Ishikawa (cell line): Measurements from ENCODE around the gene STRIP1.

Experiments
- CEBPB ChIP-seq: IDR thresholded peaks from 2 replicates; pipeline ENCODE4 v1.6.1; 2012
- CREB1 ChIP-seq: IDR thresholded peaks from 2 replicates; pipeline ENCODE4 v1.6.1; 2012; ENCODE audit warnings: low read depth
- EGR1 ChIP-seq: IDR thresholded peaks from 2 replicates; pipeline ENCODE4 v1.6.1; 2012
- EP300 ChIP-seq: IDR thresholded peaks from 2 replicates; pipeline ENCODE4 v1.6.1; 2012; ENCODE audit warnings: borderline replicate concordance
- FOXM1 ChIP-seq: IDR thresholded peaks from 2 replicates; pipeline ENCODE4 v1.6.1; 2012; ENCODE audit warnings: low read depth, borderline replicate concordance
- NFIC ChIP-seq: IDR thresholded peaks from 2 replicates; pipeline ENCODE4 v1.6.1; 2012
- RAD21 ChIP-seq: IDR thresholded peaks from 2 replicates; pipeline ENCODE4 v1.6.1; 2012; ENCODE audit warnings: low read depth
- REST ChIP-seq: IDR thresholded peaks from 2 replicates; pipeline ENCODE4 v1.6.1; 2012; ENCODE audit warnings: low read depth, mild to moderate bottlenecking
- TAF1 ChIP-seq: IDR thresholded peaks from 2 replicates; pipeline ENCODE4 v1.6.1; 2012; ENCODE audit warnings: low read depth, mild to moderate bottlenecking
- TCF12 ChIP-seq: IDR thresholded peaks from 2 replicates; pipeline ENCODE4 v1.6.1; 2012; ENCODE audit warnings: low read depth
- TEAD4 ChIP-seq: IDR thresholded peaks from 2 replicates; pipeline ENCODE4 v1.6.1; 2012
- USF1 ChIP-seq: IDR thresholded peaks from 2 replicates; pipeline ENCODE4 v1.6.1; 2012
- YY1 ChIP-seq: IDR thresholded peaks from 2 replicates; pipeline ENCODE4 v1.6.1; 2012; ENCODE audit warnings: low read depth
- ZBTB7A ChIP-seq: IDR thresholded peaks from 2 replicates; pipeline ENCODE4 v1.6.1; 2012; ENCODE audit warnings: low read depth
- TF ChIP-seq, protein P1 (sequence below): IDR thresholded peaks from 2 replicates; pipeline ENCODE4 v1.6.1; 2012

Gene STRIP1

GRCh38 chr1:110005971-110006370 is 28.5 kb upstream of the STRIP1 start:
- TF ChIP-seq CREB1 (no peak), TEAD4 (peak; percentile 32; the same call in 1 of the 2 replicates), RAD21 (no peak)

- TF ChIP-seq CEBPB, result no peak
- no peak for TF ChIP-seq FOXM1
- no peak for TF ChIP-seq NFIC
- TF ChIP-seq, protein P1, sequence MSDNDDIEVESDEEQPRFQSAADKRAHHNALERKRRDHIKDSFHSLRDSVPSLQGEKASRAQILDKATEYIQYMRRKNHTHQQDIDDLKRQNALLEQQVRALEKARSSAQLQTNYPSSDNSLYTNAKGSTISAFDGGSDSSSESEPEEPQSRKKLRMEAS, result no peak
- no peak for TF ChIP-seq REST
- no peak for TF ChIP-seq EGR1
- no peak for TF ChIP-seq RAD21
- no peak for TF ChIP-seq TEAD4
- TF ChIP-seq ZBTB7A, result no peak
- no peak for TF ChIP-seq CREB1
- TF ChIP-seq EP300, result no peak
- no peak for TF ChIP-seq TCF12
Observed at GRCh38 chr1:110006516-110006915, 27.9 kb upstream of the STRIP1 start.

DNA sequence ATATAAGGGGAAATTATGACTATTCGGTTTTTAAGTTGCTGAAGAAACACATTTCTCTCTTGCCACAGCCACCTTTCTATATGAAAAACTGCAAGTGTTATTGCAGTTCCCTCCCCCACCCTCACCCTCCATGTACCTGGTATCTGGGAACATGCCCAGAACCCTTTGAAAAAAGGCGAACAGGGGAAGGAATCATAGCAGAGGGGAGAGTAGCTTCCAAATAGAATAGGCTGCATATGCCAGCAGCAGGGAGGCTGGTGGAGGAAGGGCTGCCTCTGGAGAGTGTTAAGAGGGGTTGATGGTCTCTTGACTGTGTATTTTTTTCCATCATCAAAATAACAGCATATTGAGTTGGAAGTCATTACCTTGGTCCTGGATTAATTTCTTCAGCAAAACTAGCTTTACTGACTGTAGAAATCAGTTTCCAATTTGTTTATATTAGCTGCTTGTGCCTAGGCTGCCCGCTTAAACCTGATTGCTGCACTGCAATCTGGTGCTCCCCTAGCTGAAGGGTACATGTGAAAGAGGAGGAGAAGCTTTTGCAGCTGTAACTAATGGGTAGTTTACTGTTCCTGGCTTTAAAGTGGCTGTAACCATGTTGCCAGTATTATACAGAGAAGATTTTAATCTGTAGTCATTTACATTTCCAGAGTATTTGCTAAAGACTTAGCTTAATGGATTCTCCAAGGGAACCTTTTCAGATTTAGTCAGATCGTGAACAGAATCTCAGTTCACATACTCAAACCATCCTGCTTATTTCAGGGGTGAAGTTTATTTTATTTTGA is 27.2 kb upstream of the STRIP1 start:
- TF ChIP-seq TAF1, result no peak
- TF ChIP-seq FOXM1, result no peak
- TF ChIP-seq CREB1, result no peak
- no peak for TF ChIP-seq EGR1
- TF ChIP-seq TCF12, result no peak
- no peak for TF ChIP-seq ZBTB7A
- TF ChIP-seq CEBPB, result no peak
- no peak for TF ChIP-seq REST
- TF ChIP-seq EP300, result no peak
- TF ChIP-seq, protein P1, result no peak
- TF ChIP-seq RAD21, result no peak
- no peak for TF ChIP-seq YY1
- TF ChIP-seq NFIC, result no peak
- TF ChIP-seq TEAD4, result no peak
- no peak for TF ChIP-seq USF1

GRCh38 chr1:110008971-110009565 is 25.4 kb upstream of the STRIP1 start:
- TF ChIP-seq TEAD4 (no peak), EGR1 (no peak), RAD21 (no peak), TCF12 (no peak), ZBTB7A (no peak), CREB1 (no peak), YY1 (no peak), NFIC (no peak), REST (no peak), CEBPB (no peak), TAF1 (no peak), FOXM1 (no peak), EP300 (no peak), USF1 (no peak)
- TF ChIP-seq, protein P1, result no peak
